Suprapubic skin (tissue), 4 donors: Measurements from ENCODE around the gene UBXN2A.

ENCODE experiments used
- EP300 ChIP-seq: sonication (generic); formaldehyde crosslinking; IDR thresholded peaks from one replicate; pipeline ENCODE4 v1.6.1; 2017; ENCODE audit warnings: antibody characterized with exemption
- POLR2A ChIP-seq, 2 donors: fragments of 450-650 bp; IDR thresholded peaks; one replicate each; pipeline ENCODE4 v1.6.1; 2017; ENCODE audit warnings: antibody characterized with exemption in 2 of 2, mild to moderate bottlenecking in 2 of 2, moderate library complexity in 2 of 2
- POLR2AphosphoS5 ChIP-seq, 3 donors: sonication (generic); formaldehyde crosslinking; IDR thresholded peaks; one replicate each; pipeline ENCODE4 v1.6.1; 2017; ENCODE audit warnings: antibody characterized with exemption in 3 of 3
- TF ChIP-seq, protein P1 (sequence below), 2 donors: fragments of 200-600 bp in 1 of 2; fragments of 450-650 bp in 1 of 2; sonication (generic) in 1 of 2; IDR thresholded peaks; one replicate each; pipeline ENCODE4 v1.5.1; 2016 to 2019; ENCODE audit warnings: antibody characterized with exemption in 2 of 2, mild to moderate bottlenecking in 1 of 2, moderate library complexity in 1 of 2

GRCh38 chr2:23916727-23917405 lies 23.4 kb upstream of the UBXN2A start:
- TF ChIP-seq, protein P1, sequence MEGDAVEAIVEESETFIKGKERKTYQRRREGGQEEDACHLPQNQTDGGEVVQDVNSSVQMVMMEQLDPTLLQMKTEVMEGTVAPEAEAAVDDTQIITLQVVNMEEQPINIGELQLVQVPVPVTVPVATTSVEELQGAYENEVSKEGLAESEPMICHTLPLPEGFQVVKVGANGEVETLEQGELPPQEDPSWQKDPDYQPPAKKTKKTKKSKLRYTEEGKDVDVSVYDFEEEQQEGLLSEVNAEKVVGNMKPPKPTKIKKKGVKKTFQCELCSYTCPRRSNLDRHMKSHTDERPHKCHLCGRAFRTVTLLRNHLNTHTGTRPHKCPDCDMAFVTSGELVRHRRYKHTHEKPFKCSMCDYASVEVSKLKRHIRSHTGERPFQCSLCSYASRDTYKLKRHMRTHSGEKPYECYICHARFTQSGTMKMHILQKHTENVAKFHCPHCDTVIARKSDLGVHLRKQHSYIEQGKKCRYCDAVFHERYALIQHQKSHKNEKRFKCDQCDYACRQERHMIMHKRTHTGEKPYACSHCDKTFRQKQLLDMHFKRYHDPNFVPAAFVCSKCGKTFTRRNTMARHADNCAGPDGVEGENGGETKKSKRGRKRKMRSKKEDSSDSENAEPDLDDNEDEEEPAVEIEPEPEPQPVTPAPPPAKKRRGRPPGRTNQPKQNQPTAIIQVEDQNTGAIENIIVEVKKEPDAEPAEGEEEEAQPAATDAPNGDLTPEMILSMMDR (IDR thresholded peaks at IDR 0.05) = no peak
- TF ChIP-seq POLR2A (IDR thresholded peaks at IDR 0.05) (no peak), POLR2AphosphoS5 (IDR thresholded peaks at IDR 0.05) (no peak), EP300 (no peak)
